RPMI7951 (cell line): ENCODE measurements around the gene IVD. TPM values are rescaled to one million over a fixed set of nuclear protein-coding genes. Genes with fewer than 3 reads are reported as not detected.
"Not testable (repeated sequence)": the region's sequence is repeated elsewhere in the genome, so short reads cannot be mapped to it uniquely, and the experiment has no call there.

Experiments used
- DNase-seq: peaks from one replicate; pipeline ENCODE4 v3.0.0-alpha.2; 2012; ENCODE audit warnings: low read depth
- total RNA-seq: library from RNA; depleted of rRNA; stranded (reverse); fragments of >200 nt; shearing (Covaris generic); gene quantifications from 2 replicates; pipeline ENCODE4 v1.2.3, GENCODE V29; 2014

The IVD gene
- total RNA-seq, 1 experiment from 2014 or later: 24.5 TPM

DNA sequence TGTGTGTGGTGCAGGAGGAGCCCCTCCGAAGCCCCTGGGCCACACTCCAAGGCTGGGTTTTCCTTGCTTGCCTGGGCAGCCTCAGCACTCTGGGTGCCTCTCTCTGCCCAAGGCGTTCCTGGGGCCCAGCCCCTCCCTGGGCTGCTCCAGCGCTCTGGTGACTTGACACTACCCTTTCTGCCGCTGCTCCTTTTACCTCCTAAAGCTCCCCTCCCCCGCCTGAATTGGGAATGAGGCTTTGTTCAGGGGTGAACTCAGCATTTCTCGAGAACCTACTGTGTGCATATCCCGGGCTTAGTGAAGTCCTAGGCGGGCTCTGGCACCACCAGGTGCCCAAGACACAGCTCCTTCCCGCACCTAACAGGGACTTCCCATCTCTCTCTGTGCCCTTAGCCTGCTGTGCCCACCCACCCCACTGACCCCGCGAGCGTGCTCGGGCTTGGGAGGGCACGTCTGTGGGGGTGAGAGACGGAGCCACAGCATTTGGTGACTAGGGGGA lies 33.9 kb downstream of the IVD start:
- no peak for DNase-seq

DNA sequence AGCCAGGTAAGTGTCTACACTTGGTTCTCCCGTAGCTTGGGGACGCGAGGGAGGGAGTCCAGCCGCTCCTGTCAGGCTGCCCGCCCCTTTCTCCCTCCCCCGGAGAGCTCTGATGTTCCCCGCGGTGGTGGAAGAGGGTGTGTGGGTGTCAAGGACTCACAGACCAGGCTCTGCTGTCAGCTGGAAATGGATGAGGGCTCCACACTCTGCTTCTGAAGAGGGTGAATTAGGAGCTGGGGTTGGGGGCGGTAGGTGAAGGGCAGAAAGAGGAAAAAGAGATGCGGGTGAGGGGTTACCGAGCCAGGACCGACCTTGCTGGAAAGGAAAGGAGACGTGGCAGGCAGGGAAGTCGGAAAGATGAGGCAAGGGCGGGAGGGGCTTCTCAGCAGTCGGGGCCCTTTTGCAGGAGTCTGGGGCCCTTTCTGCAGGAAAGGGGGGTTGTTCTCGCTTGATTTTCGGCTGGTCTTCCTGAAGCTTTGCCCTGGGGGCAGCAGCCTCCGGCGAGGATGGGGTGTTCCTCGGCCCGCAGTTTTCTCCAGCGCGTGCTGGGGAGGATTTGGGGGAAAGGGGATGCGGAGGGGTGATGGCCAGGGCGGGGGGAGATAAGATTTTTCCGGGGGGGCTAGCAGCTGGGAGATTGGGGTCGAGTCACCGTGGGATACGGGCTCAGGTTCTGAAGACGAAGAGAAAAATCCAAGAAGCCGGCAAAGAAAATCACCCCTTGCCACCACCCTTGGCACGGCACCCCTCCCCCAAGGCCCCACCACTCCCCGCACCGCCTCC lies 34.6 kb downstream of the IVD start:
- DNase-seq: peak; percentile 60

- peak; percentile 94 for DNase-seq
Observed at GRCh38 chr15:40440743-40441564, 35.4 kb downstream of the IVD start, which contains the start of gene BAHD1. TSS of gene BAHD1 (plus strand) at chr15:40440953. CDS start at chr15:40458465, 17,512 bp downstream.

DNA sequence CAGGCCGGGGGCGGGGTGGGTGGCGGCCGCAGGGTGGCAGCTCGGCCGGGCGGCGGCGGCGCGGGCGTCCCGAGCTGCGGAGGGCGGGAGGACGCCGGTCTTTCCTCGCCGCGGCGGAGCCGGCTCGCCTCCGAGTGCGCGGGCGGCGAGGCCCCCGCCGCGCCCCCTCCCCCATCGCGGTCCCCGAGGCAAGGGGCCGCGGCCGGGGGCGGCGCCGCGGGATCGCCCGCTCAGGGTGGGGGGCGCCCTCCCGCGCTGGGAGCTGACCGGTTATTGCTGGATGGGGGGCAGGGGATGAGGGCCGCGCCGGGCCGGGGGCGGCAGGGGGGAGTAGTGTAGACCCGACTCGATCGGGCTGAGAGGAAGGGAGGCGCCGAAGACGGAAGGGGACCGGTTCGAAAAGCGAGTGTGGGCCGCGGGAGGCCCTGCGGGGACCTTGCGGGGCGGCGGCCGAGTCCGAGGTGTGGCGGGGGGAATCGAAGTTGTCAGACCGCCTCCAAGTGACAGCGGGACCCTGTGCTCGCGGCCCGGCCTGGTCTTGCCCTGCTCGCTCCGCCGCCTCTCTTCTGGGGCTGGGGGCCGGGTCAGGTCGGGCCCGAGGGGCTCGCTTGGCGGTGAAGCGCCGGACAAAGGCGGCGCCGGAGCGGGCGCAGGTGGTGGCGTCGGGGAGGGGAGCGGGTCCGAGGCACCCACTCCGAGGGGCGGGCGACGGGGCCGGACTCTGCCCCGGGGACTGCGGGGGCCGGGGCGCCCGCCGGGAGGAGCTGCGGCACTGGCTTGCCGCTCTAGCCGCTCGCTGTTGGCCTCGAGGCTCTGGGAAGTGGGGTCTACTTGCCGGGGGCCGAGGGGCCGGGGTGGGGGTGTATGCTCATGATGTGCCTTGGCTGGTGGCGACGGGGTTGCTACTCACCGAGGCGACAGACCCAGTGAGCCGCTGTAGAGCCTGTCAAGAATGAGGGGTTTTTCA lies 36.3 kb downstream of the IVD start:
- no peak for DNase-seq

DNA sequence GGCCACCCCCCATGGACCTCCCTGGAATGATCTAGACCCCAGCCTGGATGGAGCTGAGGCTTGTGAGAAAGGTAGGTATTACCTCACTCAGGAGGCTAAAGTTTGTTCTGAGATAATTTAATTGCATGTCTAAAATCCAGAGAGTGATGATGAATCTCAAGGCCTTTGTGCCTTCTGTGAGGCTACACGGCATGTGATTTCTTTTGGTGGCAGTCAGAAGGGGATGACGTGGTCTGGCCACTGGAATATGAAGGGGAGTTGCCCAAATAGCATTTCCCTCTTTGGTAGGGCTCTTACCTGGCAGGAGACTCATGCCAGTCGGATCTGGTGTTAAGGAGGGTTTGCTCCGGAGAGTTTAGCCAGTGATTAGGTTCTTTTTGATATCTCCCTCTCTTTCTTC lies 37.7 kb downstream of the IVD start:
- DNase-seq: no peak

GRCh38 chr15:40443846-40444245 lies 38.3 kb downstream of the IVD start:
- DNase-seq: no peak

- DNase-seq: no peak
Observed at GRCh38 chr15:40444736-40445135, 39.1 kb downstream of the IVD start.

DNA sequence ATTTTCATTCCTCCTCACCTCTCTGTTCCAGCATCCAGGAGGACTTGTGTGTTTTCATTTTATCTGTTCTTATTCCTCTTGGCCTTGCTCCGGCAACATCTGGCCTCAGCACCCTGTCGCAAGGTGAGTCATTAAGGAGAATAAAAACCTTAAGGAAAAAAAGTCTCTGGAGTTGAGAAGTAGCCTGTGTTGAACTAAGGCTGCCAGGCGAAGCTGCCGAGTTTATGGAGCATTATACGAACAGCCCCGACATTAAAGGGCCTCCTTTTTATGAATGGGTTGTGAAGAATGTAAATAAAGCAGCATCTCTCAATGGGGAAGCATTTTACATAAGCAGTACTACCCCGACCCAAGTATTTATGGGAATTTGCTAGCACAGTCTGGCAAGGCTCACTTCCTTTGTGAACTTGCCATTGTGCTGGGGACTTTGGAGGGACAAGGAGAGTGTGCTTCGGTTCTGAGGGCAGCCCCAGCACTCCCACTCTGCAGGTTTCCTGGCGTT lies 39.9 kb downstream of the IVD start:
- DNase-seq: no peak

GRCh38 chr15:40446144-40446543 lies 40.5 kb downstream of the IVD start:
- DNase-seq: no peak

GRCh38 chr15:40448354-40448753 lies 42.8 kb downstream of the IVD start:
- no peak for DNase-seq

DNA sequence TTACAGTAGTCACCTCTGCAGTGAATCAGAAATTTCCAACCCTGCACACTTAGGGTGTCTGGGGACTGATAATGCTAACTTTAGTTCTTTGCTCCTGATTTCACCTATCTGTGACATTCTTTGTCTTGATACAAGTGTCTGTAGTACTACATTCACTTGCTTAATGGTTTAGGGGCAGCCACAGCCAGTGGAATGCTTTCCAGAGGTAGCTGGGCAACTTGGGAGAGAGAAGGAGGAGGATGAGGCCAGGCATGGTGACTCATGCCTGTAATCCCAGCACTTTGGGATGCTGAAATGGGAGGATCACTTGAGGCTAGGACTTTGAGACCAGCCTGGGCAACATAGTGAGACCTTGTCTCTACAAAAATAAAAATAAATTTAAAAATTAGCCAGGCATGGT lies 43.7 kb downstream of the IVD start:
- peak; percentile 59 for DNase-seq

- no peak for DNase-seq
Observed at GRCh38 chr15:40450047-40450446, 44.5 kb downstream of the IVD start.

GRCh38 chr15:40451527-40452158 lies 46.0 kb downstream of the IVD start:
- DNase-seq: no peak

DNA sequence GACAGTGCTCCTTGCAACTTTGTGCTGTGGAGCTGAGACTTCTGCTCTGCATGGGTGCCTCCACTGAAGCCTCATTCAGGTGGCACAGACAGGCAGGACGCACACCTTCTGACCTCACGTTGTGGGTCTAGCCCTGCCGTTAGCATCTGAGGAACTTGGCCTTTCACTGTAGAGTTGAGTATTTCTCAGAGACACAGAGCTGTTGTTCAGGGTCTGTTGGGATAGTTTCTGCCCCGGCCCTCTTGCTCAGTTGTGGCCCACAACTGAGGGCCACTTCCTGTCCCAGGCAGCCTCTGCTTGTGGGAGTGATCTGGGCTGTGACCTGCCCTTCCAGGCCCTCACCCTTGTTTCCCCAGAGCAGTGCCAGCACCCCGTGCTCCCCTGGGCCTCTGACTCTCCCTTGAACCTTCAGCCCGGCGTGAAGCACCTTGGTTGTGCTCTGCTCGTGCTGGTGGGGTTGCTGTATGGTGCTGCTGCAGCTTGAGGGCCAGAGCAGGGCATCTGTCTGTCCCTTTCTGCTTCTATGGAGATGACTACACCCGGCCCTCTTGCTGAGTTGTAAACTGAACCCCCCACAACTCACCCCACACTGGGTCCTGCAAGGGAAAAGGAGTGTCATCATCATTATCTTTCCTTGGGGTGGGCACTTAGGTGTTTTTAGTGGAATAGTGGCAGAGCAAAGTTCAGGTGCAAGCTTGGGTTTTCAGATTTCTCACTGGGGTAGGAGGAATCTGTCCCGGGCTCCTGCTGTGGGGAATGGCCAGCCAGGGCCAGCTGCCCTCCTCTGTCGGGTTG lies 46.9 kb downstream of the IVD start:
- DNase-seq: no peak

GRCh38 chr15:40453941-40454340 lies 48.3 kb downstream of the IVD start:
- DNase-seq: not testable (repeated sequence)

DNA sequence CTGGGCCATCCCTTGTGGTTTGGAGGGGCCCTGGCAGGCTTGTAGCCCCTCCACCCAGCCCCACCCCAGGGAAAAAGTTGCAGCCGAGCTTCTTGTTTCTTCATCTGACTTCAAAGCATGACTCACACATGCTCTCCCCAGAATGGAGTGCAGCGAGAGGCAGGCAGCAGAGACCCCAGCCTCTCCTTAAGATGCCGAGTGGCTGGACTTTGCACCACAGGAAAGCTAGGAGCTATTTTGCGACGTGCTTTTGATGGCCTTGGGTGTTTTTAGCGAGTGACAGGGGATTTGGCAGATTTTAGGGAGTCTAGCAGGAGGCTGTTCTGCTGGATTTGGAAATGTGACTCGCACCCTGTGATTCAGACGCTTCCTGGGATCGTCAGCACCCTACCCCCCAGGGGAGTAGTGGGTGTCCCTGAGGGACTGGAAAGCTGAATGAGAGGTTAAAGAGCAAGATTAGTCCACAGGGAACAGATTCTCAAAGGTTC lies 49.4 kb downstream of the IVD start:
- DNase-seq: peak; percentile 46

DNA sequence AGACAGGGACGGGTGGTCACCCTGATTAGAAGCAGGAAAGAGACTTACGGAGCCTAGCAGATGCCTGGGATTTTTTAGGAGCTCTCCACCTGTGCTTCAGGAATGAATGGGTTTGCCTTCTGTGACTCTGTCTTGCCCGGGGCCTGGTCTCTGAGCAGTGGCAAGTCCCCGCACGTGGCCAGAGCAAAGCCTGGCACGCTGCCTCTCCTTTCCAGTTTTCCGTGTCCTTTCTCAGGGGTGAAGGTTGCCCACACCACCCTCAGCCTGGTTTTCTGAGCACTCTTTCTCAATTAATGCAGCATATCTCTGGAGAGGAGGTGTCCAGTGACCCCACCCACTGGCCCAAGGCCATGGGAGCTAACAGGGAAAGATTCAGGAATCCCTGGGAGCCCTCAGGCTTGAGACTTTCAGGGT lies 50.7 kb downstream of the IVD start:
- DNase-seq: no peak

- DNase-seq: no peak
Observed at GRCh38 chr15:40456738-40457137, 51.1 kb downstream of the IVD start.

DNA sequence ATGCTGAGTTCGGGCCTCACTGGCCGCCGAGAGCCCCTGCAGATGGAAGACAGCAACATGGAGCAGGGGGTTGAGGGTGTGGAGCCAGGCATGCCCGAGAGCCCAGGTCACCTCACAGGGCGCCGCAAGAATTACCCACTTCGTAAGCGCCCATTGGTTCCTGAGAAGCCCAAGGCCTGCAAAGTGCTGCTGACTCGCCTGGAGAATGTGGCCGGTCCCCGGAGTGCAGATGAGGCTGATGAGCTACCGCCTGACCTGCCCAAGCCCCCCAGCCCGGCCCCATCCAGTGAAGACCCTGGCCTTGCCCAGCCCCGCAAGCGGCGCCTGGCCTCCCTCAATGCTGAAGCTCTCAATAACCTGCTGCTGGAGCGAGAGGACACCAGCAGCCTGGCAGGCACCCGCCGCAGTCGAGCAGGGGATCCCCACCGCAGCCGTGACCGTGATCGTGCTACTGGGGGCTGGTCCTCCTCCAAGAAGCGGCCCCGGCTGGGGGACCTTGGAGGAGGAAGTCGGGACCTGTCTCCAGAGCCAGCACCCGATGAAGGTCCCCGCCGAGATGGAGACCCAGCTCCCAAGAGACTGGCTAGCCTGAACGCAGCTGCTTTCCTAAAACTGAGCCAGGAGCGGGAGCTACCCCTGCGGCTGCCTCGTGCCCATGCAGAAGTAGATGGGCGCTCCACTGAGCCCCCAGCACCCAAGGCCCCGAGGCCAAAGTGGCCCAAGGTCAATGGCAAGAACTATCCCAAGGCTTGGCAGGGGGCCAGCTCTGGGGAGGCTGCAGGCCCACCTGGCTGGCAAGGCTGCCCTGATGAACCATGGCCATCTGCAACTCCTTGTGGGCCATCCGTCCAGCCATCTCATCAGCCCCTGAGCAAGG lies 53.1 kb downstream of the IVD start:
- DNase-seq: no peak
